Neutrophil (primary cell): Measurements from ENCODE around the gene DPRX.

ENCODE experiments used
- H3K27ac ChIP-seq: fragments of 200-600 bp; sonication (generic); 2 replicates; pipeline ENCODE4 v1.5.1; 2016; ENCODE audit warnings: mild to moderate bottlenecking, moderate library complexity
- H3K27me3 ChIP-seq: fragments of 200-600 bp; sonication (generic); 2 replicates; pipeline ENCODE4 v1.6.0; 2016; ENCODE audit warnings: mild to moderate bottlenecking
- H3K36me3 ChIP-seq: fragments of 200-600 bp; sonication (generic); 2 replicates; pipeline ENCODE4 v1.5.1; 2017
- H3K4me1 ChIP-seq, 2 experiments: fragments of 200-600 bp in 1 of 2; sonication (generic) in 1 of 2; 1 replicate in 1 of 2; 2 replicates in 1 of 2; pipeline versions ENCODE4 v1.5.1 to v1.6.1; 2013 to 2016; ENCODE audit warnings: low read depth in 1 of 2, low read length in 1 of 2, mild to moderate bottlenecking in 1 of 2, moderate library complexity in 1 of 2; ENCODE audit not compliant: control insufficient read depth in 1 of 2, insufficient read depth in 1 of 2
- H3K4me3 ChIP-seq, 2 experiments: fragments of 200-600 bp in 1 of 2; sonication (generic) in 1 of 2; 1 replicate in 1 of 2; 2 replicates in 1 of 2; pipeline ENCODE4 v1.5.1; 2013 to 2016; ENCODE audit warnings: low read depth in 1 of 2, low read length in 1 of 2, mild to moderate bottlenecking in 1 of 2, moderate library complexity in 1 of 2
- H3K9me3 ChIP-seq: fragments of 200-600 bp; sonication (generic); 2 replicates; pipeline ENCODE4 v1.5.1; 2016
- TF ChIP-seq, protein P1 (sequence below): fragments of 200-600 bp; sonication (generic); IDR thresholded peaks from 2 replicates; pipeline ENCODE4 v1.5.1; 2016; ENCODE audit warnings: antibody characterized with exemption

DPRX gene, protein sequence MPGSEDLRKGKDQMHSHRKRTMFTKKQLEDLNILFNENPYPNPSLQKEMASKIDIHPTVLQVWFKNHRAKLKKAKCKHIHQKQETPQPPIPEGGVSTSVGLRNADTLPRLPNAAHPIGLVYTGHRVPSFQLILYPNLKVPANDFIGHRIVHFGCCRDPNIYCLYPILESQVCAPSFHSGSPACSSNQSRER

DNA sequence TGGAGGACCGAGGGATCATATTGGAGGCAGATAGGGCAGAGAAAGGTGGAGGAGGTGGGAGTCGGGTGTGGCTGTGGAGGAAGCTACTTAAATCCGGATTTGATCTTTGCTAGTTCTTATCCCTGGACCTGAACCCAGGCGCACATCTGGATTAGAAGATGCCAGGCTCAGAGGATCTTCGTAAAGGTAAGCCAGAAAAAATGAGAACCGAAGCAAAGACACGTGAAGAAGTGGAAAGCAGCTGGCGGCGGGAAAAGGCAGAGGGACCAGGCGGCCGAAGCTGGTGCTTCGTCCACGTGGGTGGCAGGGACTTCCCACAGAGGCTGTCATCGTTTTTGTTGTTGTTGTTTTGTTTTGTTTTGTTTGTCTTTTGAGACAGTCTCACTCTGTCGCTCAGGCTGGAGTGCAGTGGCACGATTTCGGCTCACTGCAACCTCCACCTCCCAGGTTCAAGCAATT, at the start of gene DPRX:
DPRX (plus strand) TSS at position 51 of the 459 bp plus-strand sequence; CDS start at position 159, 108 bp downstream.
- Histone ChIP-seq H3K27ac (no peak within 1 kb of the TSS), H3K36me3 (no peaks in the 10 kb centered on the region), H3K27me3 (no peaks in the 10 kb centered on the region), H3K9me3 (no peaks in the 10 kb centered on the region), H3K4me3 (no peak within 1 kb of the TSS), H3K4me1 (no peaks in the 10 kb centered on the region)
- TF ChIP-seq, protein P1, sequence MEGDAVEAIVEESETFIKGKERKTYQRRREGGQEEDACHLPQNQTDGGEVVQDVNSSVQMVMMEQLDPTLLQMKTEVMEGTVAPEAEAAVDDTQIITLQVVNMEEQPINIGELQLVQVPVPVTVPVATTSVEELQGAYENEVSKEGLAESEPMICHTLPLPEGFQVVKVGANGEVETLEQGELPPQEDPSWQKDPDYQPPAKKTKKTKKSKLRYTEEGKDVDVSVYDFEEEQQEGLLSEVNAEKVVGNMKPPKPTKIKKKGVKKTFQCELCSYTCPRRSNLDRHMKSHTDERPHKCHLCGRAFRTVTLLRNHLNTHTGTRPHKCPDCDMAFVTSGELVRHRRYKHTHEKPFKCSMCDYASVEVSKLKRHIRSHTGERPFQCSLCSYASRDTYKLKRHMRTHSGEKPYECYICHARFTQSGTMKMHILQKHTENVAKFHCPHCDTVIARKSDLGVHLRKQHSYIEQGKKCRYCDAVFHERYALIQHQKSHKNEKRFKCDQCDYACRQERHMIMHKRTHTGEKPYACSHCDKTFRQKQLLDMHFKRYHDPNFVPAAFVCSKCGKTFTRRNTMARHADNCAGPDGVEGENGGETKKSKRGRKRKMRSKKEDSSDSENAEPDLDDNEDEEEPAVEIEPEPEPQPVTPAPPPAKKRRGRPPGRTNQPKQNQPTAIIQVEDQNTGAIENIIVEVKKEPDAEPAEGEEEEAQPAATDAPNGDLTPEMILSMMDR = no peak

- Histone ChIP-seq H3K27ac (no peak overlapping the region), H3K4me1 (no peaks in the 10 kb centered on the region), H3K4me3 (no peak overlapping the region), H3K36me3 (no peaks in the 10 kb centered on the region), H3K9me3 (peaks cover 23% of the 10 kb centered on the region), H3K27me3 (no peaks in the 10 kb centered on the region)
- TF ChIP-seq, protein P1 = no peak
Observed at GRCh38 chr19:53583181-53583580, 48.6 kb upstream of the DPRX start.

DNA sequence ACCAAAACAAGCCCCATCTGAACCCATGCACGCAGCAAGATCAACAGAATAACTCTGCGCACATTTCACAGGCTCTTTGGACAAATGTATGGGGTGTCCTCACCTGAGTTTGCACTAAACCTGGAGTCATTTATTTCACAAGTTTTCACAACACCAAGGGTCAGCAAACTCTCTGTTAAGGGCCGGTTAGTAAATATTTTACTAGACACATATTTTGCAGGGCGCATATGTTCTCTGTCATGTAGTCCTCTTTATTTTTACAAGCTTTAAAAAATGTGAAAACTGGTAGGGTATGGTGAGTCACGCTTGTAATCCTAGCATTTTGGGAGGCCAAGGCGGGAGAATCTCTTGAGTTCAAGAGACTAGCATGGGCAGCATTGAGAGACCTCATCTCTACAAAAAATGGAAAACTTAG, 45.5 kb upstream of the DPRX start:
- no peak overlapping the region for H3K27ac ChIP-seq
- no peak overlapping the region for H3K4me3 ChIP-seq
- no peaks in the 10 kb centered on the region for H3K27me3 ChIP-seq
- H3K9me3 ChIP-seq = peaks cover 5% of the 10 kb centered on the region
- TF ChIP-seq, protein P1 = no peak
- no peaks in the 10 kb centered on the region for H3K4me1 ChIP-seq
- H3K36me3 ChIP-seq = no peaks in the 10 kb centered on the region

- Histone ChIP-seq H3K27me3 (no peaks in the 10 kb centered on the region), H3K4me3 (no peak overlapping the region), H3K9me3 (no peaks in the 10 kb centered on the region), H3K36me3 (no peaks in the 10 kb centered on the region), H3K27ac (no peak overlapping the region), H3K4me1 (no peaks in the 10 kb centered on the region)
- TF ChIP-seq, protein P1 = no peak
Observed at GRCh38 chr19:53594811-53595509, 36.8 kb upstream of the DPRX start.

- Histone ChIP-seq H3K9me3 (no peaks in the 10 kb centered on the region), H3K4me3 (no peak overlapping the region), H3K27ac (no peak overlapping the region), H3K27me3 (no peaks in the 10 kb centered on the region), H3K4me1 (no peaks in the 10 kb centered on the region), H3K36me3 (no peaks in the 10 kb centered on the region)
- TF ChIP-seq, protein P1 = no peak
Observed at GRCh38 chr19:53595510-53595867, 36.3 kb upstream of the DPRX start.
